Measurements from ENCODE around the gene DENND1A. TPM values are rescaled to one million over a fixed set of nuclear protein-coding genes. Genes with fewer than 3 reads are reported as not detected.

DENND1A gene
- total and polyA plus RNA-seq, 2 experiments from 2014 or later = 13.1 to 28.7 TPM

DNA sequence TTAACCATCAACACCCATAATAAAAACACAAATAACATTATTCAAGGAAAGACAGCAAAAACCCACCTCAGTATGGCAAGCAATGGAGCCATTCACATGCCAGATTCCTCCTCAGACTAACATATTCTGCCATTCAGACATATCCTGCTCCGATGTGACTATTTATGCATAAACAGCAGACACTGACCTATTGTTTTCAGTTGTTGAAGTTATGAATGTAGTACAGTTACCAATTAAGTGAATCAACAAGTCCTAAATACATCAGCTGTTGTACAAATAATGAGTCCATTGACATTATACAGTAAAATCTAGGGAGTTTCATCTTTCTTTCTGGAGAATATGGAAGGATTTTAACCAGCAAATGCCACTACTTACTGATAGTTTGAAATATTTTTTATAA lies 131.7 kb downstream of the DENND1A start:
- H3K27ac ChIP-seq (ENCODE audit: low read depth) = no peak overlapping the region
- Mint-ChIP-seq H3K9me3 (no peaks in the 10 kb centered on the region), H3K27ac (no peak overlapping the region), H3K4me3 (no peak overlapping the region), H3K4me1 (peaks cover 25% of the 10 kb centered on the region), H3K36me3 (ENCODE audit: low read depth) (no peaks in the 10 kb centered on the region), H3K27me3 (ENCODE audit: insufficient read depth, low read depth, poor library complexity) (no peaks in the 10 kb centered on the region)
- peaks cover 21% of the 10 kb centered on the region for H3K4me1 ChIP-seq (ENCODE audit: insufficient read depth)
- H3K27me3 ChIP-seq (ENCODE audit: insufficient read depth) = no peaks in the 10 kb centered on the region
- H4K20me1 ChIP-seq (replicated peaks; ENCODE audit: insufficient read depth) = peaks cover 11% of the 10 kb centered on the region; the same call in 1 of the 2 replicates
- ATAC-seq = no peak
- H2AFZ ChIP-seq = no peak overlapping the region
- TF ChIP-seq, protein P1, sequence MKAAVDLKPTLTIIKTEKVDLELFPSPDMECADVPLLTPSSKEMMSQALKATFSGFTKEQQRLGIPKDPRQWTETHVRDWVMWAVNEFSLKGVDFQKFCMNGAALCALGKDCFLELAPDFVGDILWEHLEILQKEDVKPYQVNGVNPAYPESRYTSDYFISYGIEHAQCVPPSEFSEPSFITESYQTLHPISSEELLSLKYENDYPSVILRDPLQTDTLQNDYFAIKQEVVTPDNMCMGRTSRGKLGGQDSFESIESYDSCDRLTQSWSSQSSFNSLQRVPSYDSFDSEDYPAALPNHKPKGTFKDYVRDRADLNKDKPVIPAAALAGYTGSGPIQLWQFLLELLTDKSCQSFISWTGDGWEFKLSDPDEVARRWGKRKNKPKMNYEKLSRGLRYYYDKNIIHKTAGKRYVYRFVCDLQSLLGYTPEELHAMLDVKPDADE (IDR thresholded peaks at IDR 0.05) = no peak
- TF ChIP-seq JUNB (IDR thresholded peaks at IDR 0.05; ENCODE audit: unreplicated experiment) = no peak
- TF ChIP-seq, protein P2, sequence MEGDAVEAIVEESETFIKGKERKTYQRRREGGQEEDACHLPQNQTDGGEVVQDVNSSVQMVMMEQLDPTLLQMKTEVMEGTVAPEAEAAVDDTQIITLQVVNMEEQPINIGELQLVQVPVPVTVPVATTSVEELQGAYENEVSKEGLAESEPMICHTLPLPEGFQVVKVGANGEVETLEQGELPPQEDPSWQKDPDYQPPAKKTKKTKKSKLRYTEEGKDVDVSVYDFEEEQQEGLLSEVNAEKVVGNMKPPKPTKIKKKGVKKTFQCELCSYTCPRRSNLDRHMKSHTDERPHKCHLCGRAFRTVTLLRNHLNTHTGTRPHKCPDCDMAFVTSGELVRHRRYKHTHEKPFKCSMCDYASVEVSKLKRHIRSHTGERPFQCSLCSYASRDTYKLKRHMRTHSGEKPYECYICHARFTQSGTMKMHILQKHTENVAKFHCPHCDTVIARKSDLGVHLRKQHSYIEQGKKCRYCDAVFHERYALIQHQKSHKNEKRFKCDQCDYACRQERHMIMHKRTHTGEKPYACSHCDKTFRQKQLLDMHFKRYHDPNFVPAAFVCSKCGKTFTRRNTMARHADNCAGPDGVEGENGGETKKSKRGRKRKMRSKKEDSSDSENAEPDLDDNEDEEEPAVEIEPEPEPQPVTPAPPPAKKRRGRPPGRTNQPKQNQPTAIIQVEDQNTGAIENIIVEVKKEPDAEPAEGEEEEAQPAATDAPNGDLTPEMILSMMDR (conservative IDR thresholded peaks at IDR 0.05; ENCODE audit: low read depth in 2 of 2) = no peak
- no peak for TF ChIP-seq EZH2 (IDR thresholded peaks at IDR 0.05; ENCODE audit: low read depth, unreplicated experiment)
- TF ChIP-seq, protein P3, sequence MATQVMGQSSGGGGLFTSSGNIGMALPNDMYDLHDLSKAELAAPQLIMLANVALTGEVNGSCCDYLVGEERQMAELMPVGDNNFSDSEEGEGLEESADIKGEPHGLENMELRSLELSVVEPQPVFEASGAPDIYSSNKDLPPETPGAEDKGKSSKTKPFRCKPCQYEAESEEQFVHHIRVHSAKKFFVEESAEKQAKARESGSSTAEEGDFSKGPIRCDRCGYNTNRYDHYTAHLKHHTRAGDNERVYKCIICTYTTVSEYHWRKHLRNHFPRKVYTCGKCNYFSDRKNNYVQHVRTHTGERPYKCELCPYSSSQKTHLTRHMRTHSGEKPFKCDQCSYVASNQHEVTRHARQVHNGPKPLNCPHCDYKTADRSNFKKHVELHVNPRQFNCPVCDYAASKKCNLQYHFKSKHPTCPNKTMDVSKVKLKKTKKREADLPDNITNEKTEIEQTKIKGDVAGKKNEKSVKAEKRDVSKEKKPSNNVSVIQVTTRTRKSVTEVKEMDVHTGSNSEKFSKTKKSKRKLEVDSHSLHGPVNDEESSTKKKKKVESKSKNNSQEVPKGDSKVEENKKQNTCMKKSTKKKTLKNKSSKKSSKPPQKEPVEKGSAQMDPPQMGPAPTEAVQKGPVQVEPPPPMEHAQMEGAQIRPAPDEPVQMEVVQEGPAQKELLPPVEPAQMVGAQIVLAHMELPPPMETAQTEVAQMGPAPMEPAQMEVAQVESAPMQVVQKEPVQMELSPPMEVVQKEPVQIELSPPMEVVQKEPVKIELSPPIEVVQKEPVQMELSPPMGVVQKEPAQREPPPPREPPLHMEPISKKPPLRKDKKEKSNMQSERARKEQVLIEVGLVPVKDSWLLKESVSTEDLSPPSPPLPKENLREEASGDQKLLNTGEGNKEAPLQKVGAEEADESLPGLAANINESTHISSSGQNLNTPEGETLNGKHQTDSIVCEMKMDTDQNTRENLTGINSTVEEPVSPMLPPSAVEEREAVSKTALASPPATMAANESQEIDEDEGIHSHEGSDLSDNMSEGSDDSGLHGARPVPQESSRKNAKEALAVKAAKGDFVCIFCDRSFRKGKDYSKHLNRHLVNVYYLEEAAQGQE (IDR thresholded peaks at IDR 0.05; ENCODE audit: unreplicated experiment) = no peak
- no peak for TF ChIP-seq EZH2phosphoT487 (IDR thresholded peaks at IDR 0.05; ENCODE audit: unreplicated experiment)
- no peak for DNase-seq (ENCODE audit: low spot score)
- no peak overlapping the region for H3K4me3 ChIP-seq
- no peaks in the 10 kb centered on the region; the same call in 1 of the 2 replicates for H3K9me2 ChIP-seq (ENCODE audit: insufficient read depth)
- H3K4me2 ChIP-seq = no peak overlapping the region
- no peaks in the 10 kb centered on the region for H3K36me3 ChIP-seq (ENCODE audit: insufficient read depth)
- no peaks in the 10 kb centered on the region for H3F3A ChIP-seq (replicated peaks; ENCODE audit: low read depth)
- H3K79me2 ChIP-seq (replicated peaks; ENCODE audit: insufficient read depth) = peaks cover 11% of the 10 kb centered on the region

DNA sequence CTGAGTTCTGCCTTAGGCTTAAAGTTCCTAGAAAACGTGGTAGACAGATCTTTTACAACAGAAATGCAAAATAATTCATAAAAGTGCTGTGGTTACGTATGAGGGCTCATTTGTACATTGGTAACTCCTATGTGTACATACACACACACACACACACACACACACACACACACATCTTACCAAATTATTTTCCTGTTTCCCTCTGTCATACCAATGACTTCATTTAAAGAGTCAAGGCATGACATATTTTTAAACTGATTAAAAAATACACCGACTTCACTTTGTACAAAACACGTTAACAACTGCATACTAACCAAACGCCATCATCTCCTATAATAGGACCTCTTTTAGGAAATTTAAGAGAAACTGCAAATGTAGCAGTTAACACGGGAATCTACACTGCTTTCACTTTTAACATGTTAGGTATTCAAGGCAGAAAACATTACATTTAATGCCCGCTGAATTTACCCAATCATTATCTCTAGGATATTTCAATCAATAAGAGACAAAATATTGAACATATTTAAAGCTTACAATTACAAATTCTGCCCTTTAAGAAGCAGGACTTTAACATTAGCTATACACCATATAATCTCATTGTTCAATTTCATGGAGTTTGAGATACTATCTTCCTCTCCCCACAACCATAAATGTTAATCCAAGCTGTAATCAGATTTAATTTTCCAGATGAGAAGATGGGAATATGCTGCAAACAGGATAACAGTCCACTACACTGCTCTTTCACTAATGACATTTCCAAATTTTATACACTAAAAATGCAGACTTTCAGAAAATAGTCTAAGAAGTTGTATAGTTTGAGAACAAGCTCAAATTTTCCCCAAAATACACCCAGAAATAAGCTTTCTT lies 133.1 kb downstream of the DENND1A start:
- H3K4me3 Mint-ChIP-seq = no peak overlapping the region
- H4K20me1 ChIP-seq (replicated peaks; ENCODE audit: insufficient read depth) = peaks cover 11% of the 10 kb centered on the region; the same call in 1 of the 2 replicates
- no peaks in the 10 kb centered on the region for H3K9me3 Mint-ChIP-seq
- H3K4me1 ChIP-seq (ENCODE audit: insufficient read depth) = peaks cover 21% of the 10 kb centered on the region
- H3F3A ChIP-seq (replicated peaks; ENCODE audit: low read depth) = no peaks in the 10 kb centered on the region
- no peaks in the 10 kb centered on the region for H3K9me2 ChIP-seq (ENCODE audit: insufficient read depth)
- H3K79me2 ChIP-seq (replicated peaks; ENCODE audit: insufficient read depth) = peaks cover 11% of the 10 kb centered on the region
- no peaks in the 10 kb centered on the region for H3K36me3 ChIP-seq (ENCODE audit: insufficient read depth)
- H3K4me3 ChIP-seq = no peak overlapping the region
- no peaks in the 10 kb centered on the region for H3K27me3 Mint-ChIP-seq (ENCODE audit: insufficient read depth, low read depth, poor library complexity)
- H3K36me3 Mint-ChIP-seq (ENCODE audit: low read depth) = no peaks in the 10 kb centered on the region
- H3K27ac ChIP-seq (ENCODE audit: low read depth) = no peak overlapping the region
- no peak overlapping the region for H3K27ac Mint-ChIP-seq
- H3K4me1 Mint-ChIP-seq = peaks cover 25% of the 10 kb centered on the region
- H3K27me3 ChIP-seq (ENCODE audit: insufficient read depth) = no peaks in the 10 kb centered on the region
- H3K4me2 ChIP-seq = no peak overlapping the region
- H2AFZ ChIP-seq = no peak overlapping the region
- no peak for ATAC-seq
- DNase-seq (ENCODE audit: low spot score) = no peak
- TF ChIP-seq, protein P3 (IDR thresholded peaks at IDR 0.05; ENCODE audit: unreplicated experiment) = no peak
- TF ChIP-seq EZH2phosphoT487 (IDR thresholded peaks at IDR 0.05; ENCODE audit: unreplicated experiment) (no peak), NANOG (IDR thresholded peaks at IDR 0.05; ENCODE audit: borderline replicate concordance) (no peak), CREB1 (CRISPR knock-in tag; IDR thresholded peaks at IDR 0.05; ENCODE audit: low read depth) (no peak), ZNF114 (CRISPR knock-in tag; IDR thresholded peaks at IDR 0.05) (no peak), EZH2 (IDR thresholded peaks at IDR 0.05; ENCODE audit: low read depth, unreplicated experiment) (no peak), JUNB (IDR thresholded peaks at IDR 0.05; ENCODE audit: unreplicated experiment) (no peak), STAT1 (IDR thresholded peaks at IDR 0.05; ENCODE audit: unreplicated experiment) (no peak), POLR2AphosphoS5 (IDR thresholded peaks at IDR 0.05; ENCODE audit: low read depth) (no peak)
- TF ChIP-seq, protein P1 (IDR thresholded peaks at IDR 0.05) = no peak
